Pericardium fibroblast (primary cell): ENCODE results near the gene EPHX1. TPM values are rescaled to one million over a fixed set of nuclear protein-coding genes. Genes with fewer than 3 reads are reported as not detected.

Source experiments
- total RNA-seq: library from RNA; depleted of rRNA; stranded (reverse); fragments of >200 nt; gene quantifications from 2 replicates; pipeline ENCODE4 v1.2.3, GENCODE V29; 2015

EPHX1 gene
- total RNA-seq, result 59.6 and 72.3 TPM in 2 replicates

GRCh38 chr1:225809842-225810578 lies at the start of gene EPHX1:
Gene EPHX1 (plus strand): TSS chr1:225810124. CDS start chr1:225828730, 18,606 bp downstream.

GRCh38 chr1:225777583-225778336 lies 32.2 kb upstream of the EPHX1 start, which contains the start of gene SRP9:
Gene SRP9 (plus strand): TSS chr1:225777826. CDS start chr1:225777941, 115 bp downstream.

GRCh38 chr1:225881959-225882693 lies 72.2 kb downstream of the EPHX1 start, which contains the start of gene TMEM63A:
Gene TMEM63A (minus strand): TSS chr1:225882380. CDS start chr1:225877580, 4,800 bp downstream.

GRCh38 chr1:225888898-225889601 lies 79.1 kb downstream of the EPHX1 start, which contains the start of gene LEFTY1:
Gene LEFTY1 (minus strand): TSS chr1:225889146. CDS start chr1:225889066, 80 bp downstream.

Other genes starting within 250 kb of the EPHX1 start
- 25.1 and 50.0 TPM in 2 replicates for gene ENAH, start 157.0 kb upstream of the EPHX1 start, total RNA-seq
- 112 and 140 TPM in 2 replicates for gene SRP9, start 32.3 kb upstream of the EPHX1 start, total RNA-seq
- 7.1 and 11.2 TPM in 2 replicates for gene TMEM63A, start 72.3 kb downstream of the EPHX1 start, total RNA-seq
- not detected in 2 replicates for gene LEFTY1, start 79.0 kb downstream of the EPHX1 start, total RNA-seq
- 40.0 and 41.1 TPM in 2 replicates for gene PYCR2, start 114.1 kb downstream of the EPHX1 start, total RNA-seq
- gene LEFTY2, start 131.1 kb downstream of the EPHX1 start, total RNA-seq, result not detected in 2 replicates
- 7.1 and 10.3 TPM in 2 replicates for gene SDE2, start 189.2 kb downstream of the EPHX1 start, total RNA-seq